Fibroblast of the aortic adventitia (primary cell): ENCODE results near the gene KRTAP19-1. TPM values are rescaled to one million over a fixed set of nuclear protein-coding genes. Genes with fewer than 3 reads are reported as not detected.
A peak's percentile ranks its signal among the peaks of the same experiment; 100 is the strongest.
"Not testable (repeated sequence)": the region's sequence is repeated elsewhere in the genome, so short reads cannot be mapped to it uniquely, and the experiment has no call there.

Source experiments
- DNase-seq: peaks from one replicate; pipeline ENCODE4 v3.0.0-alpha.2; 2010; ENCODE audit warnings: low read depth
- H3K4me3 ChIP-seq: 2 replicates; pipeline ENCODE4 v1.5.1; 2011; ENCODE audit warnings: low read depth, mild to moderate bottlenecking, control low read depth, low read length, moderate library complexity
- CTCF ChIP-seq: IDR thresholded peaks from 2 replicates; pipeline ENCODE4 v1.5.1; 2011; ENCODE audit warnings: mild to moderate bottlenecking, low read length, control low read depth, inconsistent platforms; ENCODE audit not compliant: insufficient read depth
- total RNA-seq: library from RNA; depleted of rRNA; stranded (reverse); fragments of >200 nt; gene quantifications from 2 replicates; pipeline ENCODE4 v1.2.3, GENCODE V29; 2012; ENCODE audit warnings: low replicate concordance

The KRTAP19-1 gene
- not detected in 2 replicates for total RNA-seq

- H3K4me3 ChIP-seq, result no peak within 1 kb of the TSS
Measured at GRCh38 chr21:30480145-30480544, at the start of gene KRTAP19-1. KRTAP19-1 (minus strand) TSS chr21:30480367; CDS start chr21:30480317, 50 bp downstream.

GRCh38 chr21:30518876-30519275, 38.7 kb upstream of the KRTAP19-1 start:
- DNase-seq, result no peak
- no peak overlapping the region for H3K4me3 ChIP-seq
- TF ChIP-seq CTCF, result no peak

More at GRCh38 chr21:30480145-30480544, at the start of gene KRTAP19-1:
- TF ChIP-seq CTCF, result no peak
- DNase-seq, result no peak

GRCh38 chr21:30515681-30516080, 35.5 kb upstream of the KRTAP19-1 start:
- H3K4me3 ChIP-seq, result no peak overlapping the region
- TF ChIP-seq CTCF, result no peak

GRCh38 chr21:30505621-30506205, 25.5 kb upstream of the KRTAP19-1 start:
- peak; percentile 2 for TF ChIP-seq CTCF
- not testable (repeated sequence) for DNase-seq, H3K4me3 ChIP-seq

More at GRCh38 chr21:30515681-30516080, 35.5 kb upstream of the KRTAP19-1 start:
- no peak for DNase-seq

DNA sequence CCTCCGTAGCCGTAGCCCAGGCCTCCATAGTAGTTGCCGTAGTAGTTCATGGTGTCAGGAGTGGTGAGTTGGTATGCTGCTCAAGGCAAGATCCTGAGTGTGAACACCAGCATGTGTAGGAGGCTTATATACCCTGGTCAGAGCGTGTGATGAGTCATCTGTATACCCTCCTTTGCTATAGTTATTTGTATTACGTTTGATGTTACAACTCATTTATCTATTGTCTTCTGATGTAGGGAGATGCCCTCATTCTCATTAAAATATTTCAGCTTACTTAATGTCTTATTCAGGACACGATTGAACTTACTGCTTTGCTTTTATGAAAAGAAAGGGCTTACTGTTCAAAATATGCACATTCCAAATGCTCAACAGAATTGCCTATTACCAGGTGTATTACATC, 21.9 kb upstream of the KRTAP19-1 start, which contains the start of gene KRTAP19-5:
TSS of gene KRTAP19-5 (minus strand) at position 101 of the 400 bp plus-strand sequence. CDS start at position 50, 51 bp downstream.
- no peak within 1 kb of the TSS for H3K4me3 ChIP-seq
- TF ChIP-seq CTCF, result no peak
- no peak for DNase-seq

DNA sequence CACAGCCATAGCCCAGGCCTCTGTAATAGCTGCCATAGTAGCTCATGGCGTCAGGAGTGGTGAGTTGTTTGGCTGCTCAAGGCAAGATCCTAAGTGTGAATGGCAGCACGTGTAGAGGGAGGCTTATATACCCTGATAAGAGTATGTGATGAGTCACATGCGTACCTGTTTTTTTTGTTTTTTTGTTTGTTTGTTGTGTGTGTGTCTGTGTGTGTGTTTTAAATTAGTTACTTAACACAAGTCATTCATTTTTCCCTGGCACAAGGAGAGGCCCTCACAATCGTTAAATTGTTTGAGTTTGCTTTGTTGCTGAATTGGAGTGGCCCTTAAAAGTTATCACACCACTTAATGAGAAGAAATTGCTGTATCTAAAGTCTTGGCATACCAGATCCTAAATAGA, 16.9 kb upstream of the KRTAP19-1 start, which contains the start of gene KRTAP19-4:
TSS of gene KRTAP19-4 (minus strand) at position 101 of the 400 bp plus-strand sequence. CDS start at position 46, 55 bp downstream.
- no peak within 1 kb of the TSS for H3K4me3 ChIP-seq
- TF ChIP-seq CTCF, result no peak
- no peak for DNase-seq
